ENCODE data around the gene PRMT7. TPM values are rescaled to one million over a fixed set of nuclear protein-coding genes. Genes with fewer than 3 reads are reported as not detected.

Gene PRMT7
- total and polyA plus RNA-seq, 2 of the 8 experiments (the other 6 are each of a cell fraction or from before 2014, with no cell fraction given): 48.2 to 49.3 TPM

DNA sequence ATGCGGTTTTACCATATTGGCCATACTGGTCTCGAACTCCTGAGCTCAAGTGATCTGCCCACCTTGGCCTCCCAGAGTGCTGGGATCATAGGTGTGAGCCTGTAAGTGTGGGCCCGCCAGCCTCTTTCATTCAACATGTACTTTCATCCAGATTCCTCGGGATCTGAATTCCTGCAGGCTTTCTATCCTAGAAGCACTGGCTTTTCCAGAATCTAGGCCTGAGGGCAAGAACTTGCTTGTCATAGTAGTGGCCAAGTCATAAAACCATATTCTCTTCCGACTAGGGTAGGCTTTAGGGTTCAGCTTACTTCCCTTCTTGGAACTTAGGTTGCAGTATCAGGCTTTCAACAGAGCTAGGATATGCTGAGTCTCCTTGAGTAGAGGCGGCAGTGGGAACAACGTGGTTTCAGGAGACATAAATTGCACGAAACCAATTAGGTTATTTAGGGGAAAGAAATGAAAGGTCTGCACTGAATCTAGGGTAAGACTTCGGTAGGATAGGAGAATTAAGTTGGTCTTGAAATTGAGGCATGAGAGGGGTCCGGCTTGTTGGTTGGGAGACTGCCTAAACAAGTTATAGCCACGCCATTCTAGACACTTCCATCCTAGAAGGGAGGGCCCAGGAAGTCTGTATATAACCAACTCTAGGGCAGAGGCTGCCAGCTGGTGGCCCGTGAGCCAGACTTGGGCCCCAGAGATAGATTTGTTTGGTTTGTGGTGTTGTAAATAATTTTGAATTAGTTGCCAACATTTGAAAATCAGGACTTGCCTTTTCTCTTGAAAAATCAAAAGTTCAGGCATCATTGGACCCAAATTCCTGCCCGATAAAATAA, 30.9 kb upstream of the PRMT7 start:
- 86% methylated on average over 13 of the region's 13 CpGs; no CpG with 5 or more reads in 1 of the 2 experiments for WGBS, 2 experiments (ENCODE audit: extremely low coverage in 1 of 2, insufficient coverage in 1 of 2, insufficient read length in 1 of 2, insufficient replicate concordance in 2 of 2, low coverage in 1 of 2, low lambda C conversion rate in 2 of 2, missing lambda C conversion rate in 1 of 2)
- no peak overlapping the region for H2BK20ac ChIP-seq (ENCODE audit: low read length)
- H3K36me3 ChIP-seq (ENCODE audit: control insufficient read depth in 2 of 4, insufficient read depth in 4 of 4, low read length in 3 of 4): no peaks in the 10 kb centered on the region; a peak in 1 of 8 replicates
- H3K4me3 ChIP-seq (ENCODE audit: extremely low read depth in 1 of 4, insufficient read depth in 2 of 4, low read depth in 3 of 4, low read length in 4 of 4): no peak overlapping the region
- no peaks in the 10 kb centered on the region for H3K9me3 ChIP-seq (ENCODE audit: insufficient read depth in 2 of 2, low read depth in 1 of 2, low read length in 1 of 2)
- ChIA-PET POLR2A (ENCODE audit: partially characterized antibody) (interaction anchor here (0.8 to 2.0 kb wide), 6 partner anchors 11 to 31 kb away, joined by 3 to 9 read pairs (median 4); partner anchors contain the start of genes PRMT7, SLC7A6 and SLC7A6OS), CTCF (ENCODE audit: partially characterized antibody) (interaction anchor here (1.1 to 20.4 kb wide), 3 partner anchors 19 to 85 kb away, joined by 3 to 233 read pairs (median 3); partner anchors contain the start of gene SLC7A6)
- H2AFZ ChIP-seq (ENCODE audit: low read length): no peak overlapping the region
- no peak overlapping the region for H3K9ac ChIP-seq (replicated peaks in 1 of 4; ENCODE audit: extremely low read depth in 1 of 4, low read depth in 3 of 4, low read length in 3 of 4)
- no peak overlapping the region for H2BK120ac ChIP-seq (replicated peaks; ENCODE audit: low read depth, low read length)
- H3K14ac ChIP-seq (ENCODE audit: insufficient read length): no peak overlapping the region
- no peaks in the 10 kb centered on the region for H3K23me2 ChIP-seq (ENCODE audit: low read depth, low read length)
- TF ChIP-seq SIX5 (IDR thresholded peaks at IDR 0.05; ENCODE audit: low read depth, low read length) (no peak), FOSL1 (IDR thresholded peaks at IDR 0.05; ENCODE audit: insufficient read depth, low read depth, low read length) (no peak)
- H3K56ac ChIP-seq (replicated peaks; ENCODE audit: insufficient read length, low read depth, low read length): no peak overlapping the region
- no peak overlapping the region for H4K5ac ChIP-seq (ENCODE audit: insufficient read length, low read depth, low read length)
- no peak overlapping the region for H3K18ac ChIP-seq (ENCODE audit: extremely low read depth, low read length)
- H4K91ac ChIP-seq (replicated peaks; ENCODE audit: insufficient read length, low read length): no peak overlapping the region
- no peak overlapping the region for H3K4ac ChIP-seq (replicated peaks; ENCODE audit: insufficient read length, low read depth, low read length)
- no peak overlapping the region for H3K23ac ChIP-seq (ENCODE audit: insufficient read length)
- H4K20me1 ChIP-seq (replicated peaks in 1 of 2; ENCODE audit: control insufficient read depth in 1 of 2, insufficient read depth in 2 of 2, low read length in 2 of 2): peaks cover 2 to 8% of the 10 kb centered on the region in 2 experiments
- H2AK5ac ChIP-seq (ENCODE audit: low read depth, low read length): no peak overlapping the region
- no peaks in the 10 kb centered on the region; the same call in 1 of the 2 replicates for H3K79me1 ChIP-seq (ENCODE audit: low read depth, low read length)
- DNase-seq (ENCODE audit: low read depth in 1 of 2, low spot score in 2 of 2): no peak
- no peaks in the 10 kb centered on the region for H3K27me3 ChIP-seq (replicated peaks in 1 of 4; ENCODE audit: control insufficient read depth in 3 of 4, extremely low read depth in 1 of 4, insufficient read depth in 3 of 4, low read length in 3 of 4)
- H2BK15ac ChIP-seq (ENCODE audit: low read length): no peak overlapping the region
- H3K27ac ChIP-seq (ENCODE audit: low read depth, low read length): no peak overlapping the region
- no peaks in the 10 kb centered on the region for H3K79me2 ChIP-seq (ENCODE audit: control insufficient read depth in 1 of 2, insufficient read depth in 2 of 2, low read length in 2 of 2)
- no peak for FAIRE-seq
- no peak overlapping the region for H2BK12ac ChIP-seq (ENCODE audit: low read depth, low read length)
- H4K8ac ChIP-seq (ENCODE audit: extremely low read depth, insufficient read depth, low read length): no peak overlapping the region
- no peaks in the 10 kb centered on the region for H3K4me1 ChIP-seq (replicated peaks in 1 of 4; ENCODE audit: control insufficient read depth in 3 of 4, insufficient read depth in 4 of 4, low read length in 3 of 4)
- no peak overlapping the region for H3K4me2 ChIP-seq (ENCODE audit: insufficient read depth in 1 of 2, low read depth in 2 of 2, low read length in 2 of 2)
- H2BK5ac ChIP-seq (ENCODE audit: low read depth, low read length): no peak overlapping the region
